Lower leg skin (tissue), 3 donors: ENCODE measurements around the gene ADCY7.

Source experiments
- POLR2A ChIP-seq, 2 donors: fragments of 450-650 bp; IDR thresholded peaks; one replicate each; pipeline ENCODE4 v1.6.1; 2016 to 2017; ENCODE audit warnings: antibody characterized with exemption in 2 of 2, mild to moderate bottlenecking in 1 of 2, moderate library complexity in 1 of 2
- TF ChIP-seq, protein P1 (sequence below), 3 donors: fragments of 450-650 bp; IDR thresholded peaks; one replicate each; pipeline ENCODE4 v1.5.1; 2016; ENCODE audit warnings: antibody characterized with exemption in 3 of 3, mild to moderate bottlenecking in 3 of 3, moderate library complexity in 2 of 3

DNA sequence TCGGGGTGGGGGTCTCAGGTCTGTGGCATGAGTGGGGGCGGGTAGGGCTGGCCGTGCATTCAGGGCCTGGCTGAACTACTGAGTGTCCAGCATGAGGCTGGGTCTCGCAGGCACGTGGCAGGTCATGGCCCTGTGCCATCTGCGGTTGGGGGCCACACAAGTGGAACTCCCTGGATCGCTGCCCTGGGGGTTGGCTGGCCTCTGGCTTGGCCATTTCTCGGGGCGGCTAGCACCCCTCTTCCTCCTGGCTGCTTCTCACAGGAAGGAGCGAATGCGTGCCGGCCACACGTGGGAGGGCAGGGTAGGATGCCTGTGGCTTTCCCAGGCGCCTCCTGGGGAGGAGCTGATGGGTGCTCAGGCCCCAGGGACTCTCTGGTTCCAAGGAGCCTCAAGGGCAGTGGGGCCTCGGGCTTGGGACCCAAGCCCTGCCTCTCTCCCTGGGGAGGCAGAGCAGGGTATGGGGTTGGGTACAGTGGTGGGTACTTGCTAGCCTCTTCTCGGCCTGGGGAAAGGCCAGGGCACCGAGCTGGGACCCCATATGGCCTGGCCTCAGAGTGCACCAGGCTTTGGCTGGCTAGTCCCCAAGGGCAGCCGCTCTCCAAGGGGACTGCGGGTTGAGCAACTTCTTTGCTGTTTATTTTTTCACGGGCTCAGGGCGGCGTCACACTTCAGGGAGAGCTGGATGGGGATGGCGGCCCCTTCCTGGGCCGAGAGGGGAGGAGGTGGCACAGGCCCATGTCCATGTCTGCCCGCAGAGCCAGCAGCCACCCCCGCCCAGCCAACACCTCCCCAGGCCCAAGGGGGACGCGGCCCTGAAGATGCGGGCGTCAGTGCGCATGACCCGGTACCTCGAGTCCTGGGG is 37.5 kb downstream of the ADCY7 start:
- TF ChIP-seq, protein P1, sequence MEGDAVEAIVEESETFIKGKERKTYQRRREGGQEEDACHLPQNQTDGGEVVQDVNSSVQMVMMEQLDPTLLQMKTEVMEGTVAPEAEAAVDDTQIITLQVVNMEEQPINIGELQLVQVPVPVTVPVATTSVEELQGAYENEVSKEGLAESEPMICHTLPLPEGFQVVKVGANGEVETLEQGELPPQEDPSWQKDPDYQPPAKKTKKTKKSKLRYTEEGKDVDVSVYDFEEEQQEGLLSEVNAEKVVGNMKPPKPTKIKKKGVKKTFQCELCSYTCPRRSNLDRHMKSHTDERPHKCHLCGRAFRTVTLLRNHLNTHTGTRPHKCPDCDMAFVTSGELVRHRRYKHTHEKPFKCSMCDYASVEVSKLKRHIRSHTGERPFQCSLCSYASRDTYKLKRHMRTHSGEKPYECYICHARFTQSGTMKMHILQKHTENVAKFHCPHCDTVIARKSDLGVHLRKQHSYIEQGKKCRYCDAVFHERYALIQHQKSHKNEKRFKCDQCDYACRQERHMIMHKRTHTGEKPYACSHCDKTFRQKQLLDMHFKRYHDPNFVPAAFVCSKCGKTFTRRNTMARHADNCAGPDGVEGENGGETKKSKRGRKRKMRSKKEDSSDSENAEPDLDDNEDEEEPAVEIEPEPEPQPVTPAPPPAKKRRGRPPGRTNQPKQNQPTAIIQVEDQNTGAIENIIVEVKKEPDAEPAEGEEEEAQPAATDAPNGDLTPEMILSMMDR (IDR thresholded peaks at IDR 0.05), result no peak
- TF ChIP-seq POLR2A (IDR thresholded peaks at IDR 0.05), result no peak
